NOMO-1 (cell line): Measurements from ENCODE around the gene ATP12A.

Source experiments
- DNase-seq, 2 experiments: peaks; one replicate each; lab custom pipeline; 2025; ENCODE audit not compliant: unreplicated experiment in 2 of 2; lab: John Stamatoyannopoulos, UW

The ATP12A gene

DNA sequence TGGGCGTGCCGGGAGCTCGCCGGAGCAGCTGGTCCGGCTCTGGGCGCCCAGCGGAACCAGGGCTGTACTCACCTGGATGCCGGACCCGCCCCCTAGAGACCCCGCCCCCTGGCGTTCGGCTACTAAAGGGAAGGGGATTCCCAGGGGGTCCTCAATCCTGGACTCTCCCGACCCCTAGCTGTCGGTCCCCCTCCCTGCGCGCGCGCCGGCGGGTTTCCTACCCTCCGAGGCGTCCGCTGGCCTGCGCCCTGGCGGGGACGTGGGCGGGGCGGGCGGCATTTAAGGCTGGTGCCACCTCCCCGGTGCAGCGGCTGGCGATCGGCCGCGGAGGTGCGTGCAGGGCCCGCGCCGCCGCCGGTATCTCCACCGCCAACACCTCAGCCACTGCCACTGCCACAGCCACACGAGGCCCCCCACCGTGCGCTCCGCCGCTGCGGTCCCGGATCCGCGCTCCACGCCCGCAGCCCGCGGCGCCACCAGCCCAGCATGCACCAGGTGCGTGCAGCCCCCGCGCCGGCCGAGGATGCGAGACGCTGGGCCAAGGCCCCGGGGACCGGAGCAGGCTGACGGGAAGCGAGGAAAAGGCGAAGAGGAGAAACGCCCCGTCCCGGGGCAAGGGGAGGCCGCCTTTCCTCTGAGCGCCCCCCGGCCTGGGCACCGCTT lies at the start of gene ATP12A:
TSS of gene ATP12A (plus strand) at position 151 of the 663 bp plus-strand sequence. CDS start at position 487, 336 bp downstream.
- no peak for DNase-seq

DNA sequence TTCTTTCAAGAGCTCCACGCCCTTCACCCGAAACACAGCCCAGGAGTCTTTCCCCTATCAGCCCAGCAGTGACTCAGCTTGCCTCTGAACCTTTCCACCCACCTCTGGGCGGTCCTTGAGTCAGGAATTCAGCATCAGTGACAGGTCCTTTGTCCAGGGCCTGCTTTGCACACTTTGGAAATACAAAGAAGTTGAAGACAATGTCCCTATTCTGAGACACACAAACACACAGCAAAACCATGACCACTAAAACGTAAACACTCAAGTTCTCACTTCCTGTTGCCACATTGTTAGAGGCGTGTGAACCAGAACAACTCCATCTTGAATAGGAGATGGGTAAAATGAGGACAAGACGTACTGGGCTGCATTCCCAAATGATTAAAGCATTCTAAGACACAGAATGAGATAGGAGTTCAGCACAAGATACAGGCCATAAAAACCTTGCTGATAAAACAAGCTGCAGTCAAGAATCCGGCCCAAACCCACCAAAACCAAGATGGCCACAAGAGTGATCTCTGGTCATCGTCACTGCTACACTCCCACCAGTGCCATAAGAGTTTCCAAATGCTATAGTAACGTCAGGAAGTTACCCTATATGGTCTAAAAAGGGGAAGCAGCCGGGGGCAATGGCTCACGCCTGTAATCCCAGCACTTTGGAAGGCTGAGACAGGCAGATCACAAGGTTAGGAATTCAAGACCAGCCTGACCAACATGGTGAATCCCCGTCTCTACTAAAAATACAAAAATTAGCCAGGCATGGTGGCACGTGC lies 49.2 kb upstream of the ATP12A start:
- no peak for DNase-seq

DNA sequence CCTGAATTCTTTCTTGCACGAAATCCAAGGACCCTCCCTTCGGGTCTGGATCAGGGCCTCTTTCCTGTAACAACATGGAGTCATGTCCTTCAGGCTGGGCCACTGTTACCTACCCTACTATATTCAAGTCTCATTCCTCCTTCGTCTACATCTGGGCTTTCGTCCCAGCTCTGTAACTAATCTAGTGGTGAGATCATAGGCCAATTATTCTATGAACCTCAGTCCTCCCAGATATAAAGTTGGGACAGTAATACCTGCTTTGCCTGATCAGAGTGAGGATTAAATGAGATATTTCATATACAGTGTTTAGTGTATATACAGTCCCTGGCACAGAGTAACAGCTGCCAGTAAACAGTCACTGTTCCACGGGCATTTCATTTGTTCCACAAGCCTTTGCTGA lies 48.3 kb upstream of the ATP12A start:
- DNase-seq, result no peak

DNA sequence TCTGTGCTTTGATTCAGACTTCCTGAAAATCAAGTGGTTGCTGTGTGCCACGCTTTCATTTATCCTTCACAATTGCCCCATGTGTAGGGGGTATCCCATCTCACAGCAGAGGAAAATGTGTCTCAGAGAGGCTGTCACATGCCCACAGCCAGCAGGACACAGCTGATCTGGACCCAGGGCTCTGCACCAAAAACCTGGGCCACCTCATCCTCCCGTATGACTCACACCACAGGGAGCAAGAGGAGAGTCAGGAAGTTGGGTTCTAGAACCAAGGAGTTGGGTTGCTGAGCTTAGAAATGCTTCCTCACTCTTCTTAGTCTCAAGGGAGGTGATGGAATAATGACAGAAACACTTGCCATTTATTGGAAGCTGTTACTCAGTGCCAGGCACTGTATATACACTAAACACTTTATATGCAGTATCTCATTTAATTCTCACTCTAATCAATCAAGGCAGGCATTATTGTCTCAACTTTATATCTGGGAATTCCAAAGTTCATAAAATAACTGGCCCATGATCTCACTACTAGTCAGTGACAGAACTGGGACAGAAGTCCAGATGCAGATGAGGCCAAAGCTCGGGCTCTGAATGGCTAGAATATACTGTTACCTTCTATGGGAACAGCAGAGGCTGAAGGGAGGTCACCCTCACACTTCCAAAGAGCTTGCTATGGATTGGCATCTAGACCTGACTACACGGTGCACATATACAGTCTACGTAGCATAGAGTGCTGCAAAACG lies 47.7 kb upstream of the ATP12A start:
- DNase-seq, result no peak

DNA sequence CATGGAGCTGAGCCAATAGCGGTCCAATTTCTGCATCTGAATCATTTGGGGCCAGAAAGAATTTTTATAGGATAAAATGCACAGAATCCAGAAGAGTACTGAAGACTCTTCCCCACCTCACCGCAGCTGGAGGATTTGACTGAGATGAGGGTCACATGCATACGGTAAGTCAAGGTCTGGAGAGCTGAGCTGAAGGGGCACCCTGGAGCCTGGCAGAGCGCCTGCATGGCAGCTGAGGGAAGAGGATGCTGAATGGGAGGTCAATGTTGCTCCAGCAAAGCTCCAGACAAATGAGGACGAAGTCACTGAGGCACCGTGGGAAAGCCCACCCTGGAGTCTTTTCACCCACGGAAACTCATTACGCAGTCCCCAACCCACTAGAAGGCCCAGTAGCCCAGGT lies 43.4 kb upstream of the ATP12A start:
- DNase-seq, result no peak

GRCh38 chr13:24638096-24638495 lies 42.1 kb upstream of the ATP12A start:
- DNase-seq, result no peak

DNA sequence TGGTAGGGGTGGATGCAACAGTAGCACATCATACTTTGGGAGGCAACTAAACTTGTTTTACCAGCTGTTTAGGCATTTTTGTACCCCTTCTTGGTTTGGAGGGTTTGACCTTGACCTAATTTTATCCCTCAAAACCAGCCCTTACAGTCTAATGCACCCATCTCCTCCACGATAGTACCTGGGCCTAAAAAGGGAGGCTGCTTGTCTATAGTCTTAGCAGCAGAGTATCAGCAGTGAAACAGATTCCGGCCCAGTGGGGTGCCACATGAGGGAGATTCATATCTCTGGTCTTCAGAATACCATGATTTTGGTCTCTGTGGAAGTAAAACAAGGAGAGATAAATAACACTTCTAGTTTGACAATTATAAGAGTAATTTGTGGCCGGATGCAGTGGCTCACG lies 39.5 kb upstream of the ATP12A start:
- DNase-seq, result no peak

DNA sequence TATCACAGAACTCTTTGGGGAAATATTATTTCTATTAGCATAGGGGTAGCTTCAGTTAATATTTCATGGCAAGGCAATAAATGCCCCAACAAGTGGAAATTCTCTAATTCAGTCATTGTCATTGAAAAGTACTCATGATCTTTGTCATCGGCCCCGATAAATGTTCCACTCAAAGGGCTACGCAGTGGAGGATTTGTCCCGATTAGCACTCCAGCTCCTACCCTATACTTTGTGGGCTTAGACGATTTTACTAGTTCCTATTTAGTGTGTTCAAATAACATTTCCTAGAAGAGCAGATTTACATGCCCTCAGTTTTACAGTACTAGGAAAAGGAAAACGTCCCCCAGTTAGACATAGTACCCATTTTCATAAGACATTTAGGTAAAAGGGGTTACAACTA lies 38.0 kb upstream of the ATP12A start:
- no peak for DNase-seq

DNA sequence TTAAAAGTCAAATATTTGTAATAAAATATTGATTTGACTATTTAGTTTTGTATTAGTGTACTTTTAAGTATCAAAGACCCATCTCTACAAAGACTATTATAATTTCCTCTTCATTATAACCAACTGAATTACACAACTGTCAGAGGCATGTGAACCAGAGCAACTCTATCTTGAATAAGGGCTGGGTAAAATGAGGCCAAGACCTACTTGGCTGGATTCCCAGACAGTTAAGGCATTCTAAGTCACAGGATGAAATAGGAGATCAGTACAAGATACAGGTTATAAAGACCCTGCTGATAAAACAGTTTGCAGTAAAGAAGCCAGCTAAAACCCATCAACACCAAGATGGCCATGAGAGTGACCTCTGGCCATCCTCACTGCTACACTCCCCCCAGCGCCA lies 36.2 kb upstream of the ATP12A start:
- DNase-seq, result no peak

- no peak for DNase-seq
Observed at GRCh38 chr13:24648271-24648670, 31.9 kb upstream of the ATP12A start.

DNA sequence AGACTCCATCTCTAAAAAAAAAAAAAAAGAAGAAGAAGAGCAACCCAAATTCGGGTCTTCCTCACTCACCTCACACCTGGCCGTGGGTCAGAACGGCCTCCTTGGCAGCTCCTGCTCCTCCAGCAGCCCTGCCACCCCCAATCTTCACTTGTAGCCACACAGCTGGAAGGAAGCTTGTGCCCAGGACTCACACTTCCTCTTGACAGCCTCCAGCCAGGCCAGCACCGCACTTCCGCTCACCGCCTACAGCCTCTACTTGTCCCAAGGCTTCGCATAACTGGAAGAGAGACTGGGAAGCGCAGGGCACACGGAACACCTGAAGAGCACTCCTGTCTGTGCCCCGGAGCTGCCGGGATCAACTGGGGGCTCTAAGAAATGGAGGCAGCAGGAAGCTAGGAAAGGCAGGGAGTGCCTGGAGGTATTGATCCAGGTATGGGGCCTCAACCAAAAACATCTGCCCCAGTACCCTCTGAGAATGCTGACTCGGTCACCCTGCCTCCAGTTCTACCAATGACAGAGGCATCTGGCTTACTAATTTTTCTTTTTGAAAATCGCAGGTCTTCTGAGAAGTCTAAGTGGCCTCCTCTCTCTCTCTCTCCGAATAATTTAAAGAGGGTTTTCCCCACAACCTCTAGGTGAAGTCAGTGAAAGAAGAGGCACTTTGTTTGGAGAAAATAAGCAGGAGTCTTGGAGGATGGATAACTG lies 31.1 kb upstream of the ATP12A start:
- no peak for DNase-seq

DNA sequence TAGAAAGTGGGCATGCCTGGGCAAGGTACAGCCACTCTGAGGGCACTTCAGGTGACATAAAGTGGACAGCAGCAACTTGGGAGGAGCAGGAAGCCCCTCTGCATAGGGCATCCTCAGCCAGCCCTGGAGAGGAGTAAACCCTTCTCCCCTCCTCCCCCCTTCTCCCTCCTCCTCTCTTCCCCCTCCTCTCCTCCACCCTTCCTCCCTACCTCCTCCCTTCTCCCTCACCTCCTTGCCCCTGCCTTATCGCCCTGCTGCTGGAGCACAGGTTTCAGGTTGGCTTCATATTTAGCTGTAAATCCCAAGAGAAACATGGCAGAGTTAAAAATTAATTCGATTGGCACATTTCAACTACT lies 30.5 kb upstream of the ATP12A start:
- no peak for DNase-seq

DNA sequence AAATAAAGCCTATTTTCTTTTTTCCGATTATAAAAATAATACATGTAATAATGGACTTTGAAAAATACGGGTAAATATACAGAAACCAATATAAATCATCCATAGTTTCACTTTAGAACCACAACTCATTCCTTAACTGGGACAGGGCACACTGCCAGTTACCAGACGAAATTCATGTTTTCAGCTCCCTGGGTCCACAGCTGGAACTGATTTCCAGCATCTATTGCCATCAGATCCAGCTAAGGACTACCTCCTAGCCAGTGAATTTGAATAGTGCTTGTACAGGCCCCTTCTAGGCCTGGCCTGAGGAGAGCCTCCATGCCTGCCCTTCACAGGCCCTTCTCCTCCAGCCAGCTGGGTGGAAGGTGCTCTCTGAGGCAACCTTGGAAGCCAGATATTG lies 30.0 kb upstream of the ATP12A start:
- DNase-seq, result no peak

- no peak for DNase-seq
Observed at GRCh38 chr13:24651718-24652345, 28.4 kb upstream of the ATP12A start.

DNA sequence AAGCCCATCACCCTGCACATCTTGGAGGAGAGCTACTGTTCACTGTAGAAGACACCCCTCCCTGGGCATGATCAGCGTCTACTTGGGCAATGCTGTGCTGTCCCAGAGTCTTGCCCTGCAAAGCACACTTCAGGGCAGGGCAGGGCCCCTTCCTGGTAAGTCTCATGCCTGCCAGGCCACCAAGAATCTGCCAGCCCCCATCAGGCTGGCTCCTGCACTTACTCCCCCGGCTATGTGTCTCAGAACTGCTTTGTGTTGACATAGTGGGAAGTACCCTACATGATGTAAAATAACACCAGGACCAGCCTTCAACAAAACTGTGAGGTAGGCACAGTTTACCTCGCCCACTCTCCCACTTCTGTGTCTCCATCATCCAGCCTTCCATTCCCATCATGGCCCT lies 27.8 kb upstream of the ATP12A start:
- DNase-seq, result no peak

DNA sequence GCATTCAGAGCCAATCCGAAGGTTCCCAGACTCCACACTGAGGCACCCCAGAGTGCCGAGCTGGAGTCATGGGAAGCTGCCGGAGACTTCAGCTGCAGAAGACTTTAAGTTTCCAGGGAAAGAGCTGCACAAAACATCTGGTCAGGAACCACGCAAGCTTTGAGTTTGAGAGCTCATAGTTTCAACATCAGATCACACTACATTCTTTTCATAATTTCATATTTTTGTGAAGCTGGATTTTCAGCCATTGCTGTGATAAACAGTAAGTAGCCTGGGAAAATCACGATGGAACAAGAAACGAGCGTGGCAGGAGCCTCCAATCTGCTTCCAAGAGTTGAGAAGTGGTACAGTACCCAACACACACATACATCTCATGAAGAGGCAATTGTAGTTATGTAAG lies 25.5 kb upstream of the ATP12A start:
- no peak for DNase-seq

GRCh38 chr13:24659239-24659638 lies 21.0 kb upstream of the ATP12A start:
- DNase-seq, result no peak

GRCh38 chr13:24660023-24660741 lies 20.0 kb upstream of the ATP12A start:
- DNase-seq, result no peak

DNA sequence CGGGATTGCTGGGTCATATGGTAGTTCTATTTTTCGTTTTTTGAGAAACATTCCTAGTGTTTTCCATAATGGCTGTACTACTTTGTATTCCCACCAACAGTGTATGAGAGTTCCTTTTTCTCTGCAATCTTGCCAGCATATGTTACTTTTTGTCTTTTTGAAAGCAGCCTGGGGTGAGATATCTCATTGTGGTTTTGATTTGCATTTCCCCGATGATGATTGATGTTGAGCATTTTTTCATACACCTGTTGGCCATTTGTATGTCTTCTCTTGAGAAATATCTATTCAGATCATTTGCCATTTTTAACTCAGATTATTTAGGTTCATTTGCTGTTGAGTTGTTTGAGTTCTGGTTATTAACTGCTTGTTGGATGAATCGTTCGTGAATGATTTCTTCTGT lies 18.5 kb upstream of the ATP12A start:
- no peak for DNase-seq
